Gastroesophageal sphincter (tissue), 3 donors: ENCODE data around the gene ZMYND11.

Source experiments
- EP300 ChIP-seq: sonication (generic); formaldehyde crosslinking; IDR thresholded peaks from one replicate; pipeline ENCODE4 v1.6.1; 2017; ENCODE audit warnings: antibody characterized with exemption, mild to moderate bottlenecking
- POLR2A ChIP-seq, 2 donors: fragments of 450-650 bp; IDR thresholded peaks; one replicate each; pipeline ENCODE4 v1.6.1; 2017; ENCODE audit warnings: antibody characterized with exemption in 2 of 2, mild to moderate bottlenecking in 2 of 2, moderate library complexity in 1 of 2
- POLR2AphosphoS5 ChIP-seq: sonication (generic); formaldehyde crosslinking; IDR thresholded peaks from one replicate; pipeline ENCODE4 v1.6.1; 2017; ENCODE audit warnings: antibody characterized with exemption
- TF ChIP-seq, protein P1 (sequence below), 4 experiments: fragments of 200-600 bp in 2 of 4; fragments of 450-650 bp in 2 of 4; sonication (generic) in 1 of 4; IDR thresholded peaks; one replicate each; pipeline ENCODE4 v1.5.1; 2017 to 2019; ENCODE audit warnings: antibody characterized with exemption in 4 of 4, mild to moderate bottlenecking in 2 of 4, moderate library complexity in 2 of 4

- TF ChIP-seq POLR2AphosphoS5 (no peak), EP300 (no peak), POLR2A (IDR thresholded peaks at IDR 0.05) (no peak)
- TF ChIP-seq, protein P1, sequence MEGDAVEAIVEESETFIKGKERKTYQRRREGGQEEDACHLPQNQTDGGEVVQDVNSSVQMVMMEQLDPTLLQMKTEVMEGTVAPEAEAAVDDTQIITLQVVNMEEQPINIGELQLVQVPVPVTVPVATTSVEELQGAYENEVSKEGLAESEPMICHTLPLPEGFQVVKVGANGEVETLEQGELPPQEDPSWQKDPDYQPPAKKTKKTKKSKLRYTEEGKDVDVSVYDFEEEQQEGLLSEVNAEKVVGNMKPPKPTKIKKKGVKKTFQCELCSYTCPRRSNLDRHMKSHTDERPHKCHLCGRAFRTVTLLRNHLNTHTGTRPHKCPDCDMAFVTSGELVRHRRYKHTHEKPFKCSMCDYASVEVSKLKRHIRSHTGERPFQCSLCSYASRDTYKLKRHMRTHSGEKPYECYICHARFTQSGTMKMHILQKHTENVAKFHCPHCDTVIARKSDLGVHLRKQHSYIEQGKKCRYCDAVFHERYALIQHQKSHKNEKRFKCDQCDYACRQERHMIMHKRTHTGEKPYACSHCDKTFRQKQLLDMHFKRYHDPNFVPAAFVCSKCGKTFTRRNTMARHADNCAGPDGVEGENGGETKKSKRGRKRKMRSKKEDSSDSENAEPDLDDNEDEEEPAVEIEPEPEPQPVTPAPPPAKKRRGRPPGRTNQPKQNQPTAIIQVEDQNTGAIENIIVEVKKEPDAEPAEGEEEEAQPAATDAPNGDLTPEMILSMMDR (IDR thresholded peaks at IDR 0.05): no peak
These were observed 147.9 kb downstream of the ZMYND11 start for GRCh38 chr10:283140-283479.
